Lower leg skin (tissue), 3 donors: ENCODE data around the gene ENOX1.

ENCODE experiments used
- CTCF ChIP-seq, 3 donors: fragments of 450-650 bp; IDR thresholded peaks; one replicate each; pipeline ENCODE4 v1.5.1; 2016; ENCODE audit warnings: antibody characterized with exemption in 3 of 3, mild to moderate bottlenecking in 3 of 3, moderate library complexity in 2 of 3
- POLR2A ChIP-seq, 2 donors: fragments of 450-650 bp; IDR thresholded peaks; one replicate each; pipeline ENCODE4 v1.6.1; 2016 to 2017; ENCODE audit warnings: antibody characterized with exemption in 2 of 2, mild to moderate bottlenecking in 1 of 2, moderate library complexity in 1 of 2

GRCh38 chr13:43773602-43774001 lies 13.2 kb downstream of the ENOX1 start:
- no peak for TF ChIP-seq CTCF (IDR thresholded peaks at IDR 0.05)
- no peak for TF ChIP-seq POLR2A (IDR thresholded peaks at IDR 0.05)
